ENCODE data around the gene TFPI.
"Not testable (repeated sequence)": the region's sequence is repeated elsewhere in the genome, so short reads cannot be mapped to it uniquely, and the experiment has no call there.

TFPI gene

GRCh38 chr2:187554704-187555082 is 458 bp upstream of the TFPI start:
- in situ Hi-C loops (cut with MboI; ENCODE audit: low sequenced_read_pairs): no loop called here

- in situ Hi-C loops (cut with MboI; ENCODE audit: low sequenced_read_pairs): no loop called here
Observed at GRCh38 chr2:187552828-187553681, 1.2 kb downstream of the TFPI start.

DNA sequence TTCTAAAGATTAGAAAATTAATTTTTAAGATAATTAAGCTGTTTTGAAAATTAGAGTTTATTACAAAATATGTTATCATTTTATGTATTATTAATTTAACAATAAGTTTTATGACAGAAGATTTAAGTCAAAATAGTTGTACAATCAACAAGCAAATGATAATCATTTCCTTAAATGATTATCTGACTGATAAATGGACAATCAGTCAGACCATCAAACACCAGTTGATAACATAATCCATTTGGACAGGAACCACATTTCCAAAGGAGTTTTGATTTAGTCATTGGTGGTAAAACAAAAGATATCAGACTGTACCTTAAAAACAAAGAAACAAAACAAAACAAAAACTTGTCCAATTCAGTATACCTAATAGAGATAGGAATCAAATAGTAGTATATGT is 1.9 kb downstream of the TFPI start:
- in situ Hi-C loops (cut with MboI; ENCODE audit: low sequenced_read_pairs): no loop called here

DNA sequence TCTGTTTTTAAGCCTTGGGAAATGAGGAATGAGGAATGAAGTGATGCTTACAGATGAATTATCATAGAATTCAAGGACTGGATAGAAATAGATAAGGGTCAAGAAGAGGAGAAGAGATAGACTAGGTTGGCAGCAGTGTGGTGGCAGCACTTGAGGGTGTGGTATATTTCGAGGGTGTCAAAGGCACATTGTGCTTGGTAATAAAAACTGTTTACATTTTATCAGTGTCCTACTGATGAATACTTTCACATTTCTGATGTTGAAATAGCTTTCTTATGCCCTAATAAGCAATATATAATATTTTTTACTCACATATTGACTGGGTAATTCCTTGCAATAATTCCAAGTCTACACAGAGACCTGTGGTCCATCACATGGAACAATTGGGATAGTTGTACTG is 3.4 kb downstream of the TFPI start:
- in situ Hi-C loops (cut with MboI; ENCODE audit: low sequenced_read_pairs): no loop called here

- in situ Hi-C loops (cut with MboI; ENCODE audit: low sequenced_read_pairs): no loop called here
Observed at GRCh38 chr2:187549951-187550555, 4.2 kb downstream of the TFPI start.

DNA sequence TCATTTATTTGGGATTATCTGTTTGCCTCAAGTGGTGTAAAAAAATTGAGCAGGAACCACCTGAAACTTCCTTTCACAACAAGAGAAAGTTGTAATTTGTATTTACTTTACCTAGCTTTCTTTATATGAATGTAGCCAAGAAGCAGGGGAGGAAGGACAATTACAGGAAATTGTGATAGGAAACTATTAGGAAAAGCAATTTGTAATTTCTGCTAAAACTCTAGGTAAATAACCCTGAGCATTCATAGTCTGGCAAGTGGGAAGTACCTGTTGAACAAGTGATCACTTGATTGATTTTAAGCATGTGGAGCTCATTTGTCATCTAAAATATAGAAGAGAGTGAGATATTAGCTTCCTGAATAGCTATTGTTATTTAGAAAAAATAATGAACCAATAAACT is 5.0 kb downstream of the TFPI start:
- in situ Hi-C loops (cut with MboI; ENCODE audit: low sequenced_read_pairs): no loop called here

GRCh38 chr2:187548656-187549055 is 5.6 kb downstream of the TFPI start:
- in situ Hi-C loops (cut with MboI; ENCODE audit: low sequenced_read_pairs): no loop called here

- in situ Hi-C loops (cut with MboI; ENCODE audit: low sequenced_read_pairs): no loop called here
Observed at GRCh38 chr2:187547353-187547979, 6.8 kb downstream of the TFPI start.

DNA sequence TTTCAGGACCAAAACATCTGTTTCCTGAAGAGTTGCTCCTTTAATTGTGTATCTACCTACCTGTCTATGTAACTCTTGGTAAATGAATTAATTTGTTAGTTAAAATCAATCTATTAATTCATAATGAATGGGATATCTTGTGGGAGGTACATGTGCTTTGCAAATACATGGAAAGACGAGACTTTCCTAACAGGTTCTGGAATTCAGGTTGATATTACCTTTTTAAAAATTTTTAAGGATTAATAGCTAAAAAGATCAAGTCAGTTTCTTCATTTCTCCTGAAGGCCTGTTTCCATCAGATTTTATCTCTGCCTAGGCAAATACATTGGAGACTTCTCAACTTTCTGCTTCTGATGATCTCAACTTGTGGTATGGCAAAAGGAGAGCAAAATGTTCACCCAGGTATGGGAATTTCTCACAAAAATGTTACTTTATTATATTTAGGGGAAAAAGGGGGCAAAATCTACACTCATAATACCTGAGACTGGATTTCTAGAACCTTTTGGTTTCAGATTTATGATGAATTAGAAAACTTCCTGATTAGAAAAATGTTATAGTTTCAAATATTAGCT is 7.4 kb downstream of the TFPI start:
- in situ Hi-C loops (cut with MboI; ENCODE audit: low sequenced_read_pairs): no loop called here

- in situ Hi-C loops (cut with MboI; ENCODE audit: low sequenced_read_pairs): no loop called here
Observed at GRCh38 chr2:187545238-187545751, 8.9 kb downstream of the TFPI start.

DNA sequence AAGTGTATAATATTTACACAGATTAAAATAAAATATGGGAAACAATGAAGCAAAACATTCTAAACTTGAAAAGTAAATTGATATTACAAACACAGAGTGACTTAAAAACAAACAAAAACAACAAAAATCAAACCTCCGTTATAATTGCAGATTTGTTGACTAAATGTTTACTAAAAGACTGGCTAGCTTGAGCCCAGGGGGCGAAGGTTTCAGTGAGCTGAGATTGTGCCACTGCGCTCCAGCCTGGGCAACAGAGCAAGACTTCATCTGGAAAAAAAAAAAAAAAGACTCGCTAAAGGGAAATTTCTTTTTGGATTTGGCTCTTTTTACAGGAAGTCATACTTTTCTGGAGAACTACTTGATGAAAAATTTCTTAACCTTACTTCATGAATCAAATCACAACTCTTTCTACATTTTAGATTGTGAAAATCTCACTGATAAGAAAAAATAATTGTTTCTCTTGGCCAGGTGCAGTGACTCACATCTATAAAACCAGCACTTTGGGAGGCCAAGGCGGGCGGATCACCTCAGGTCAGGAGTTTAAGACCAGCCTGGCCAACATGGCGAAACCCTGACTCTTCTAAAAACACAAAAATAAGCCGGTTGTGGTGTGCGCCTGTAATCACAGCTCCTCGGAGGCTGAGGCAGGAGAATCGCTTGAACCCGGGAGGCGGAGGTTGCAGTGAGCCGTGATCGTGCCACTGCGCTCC is 9.7 kb downstream of the TFPI start:
- in situ Hi-C loops (cut with MboI; ENCODE audit: low sequenced_read_pairs): no loop called here

- in situ Hi-C loops (cut with MboI; ENCODE audit: low sequenced_read_pairs): no loop called here
Observed at GRCh38 chr2:187543488-187543887, 10.7 kb downstream of the TFPI start.

GRCh38 chr2:187542123-187542522 is 12.1 kb downstream of the TFPI start:
- in situ Hi-C loops (cut with MboI; ENCODE audit: low sequenced_read_pairs): no loop called here

DNA sequence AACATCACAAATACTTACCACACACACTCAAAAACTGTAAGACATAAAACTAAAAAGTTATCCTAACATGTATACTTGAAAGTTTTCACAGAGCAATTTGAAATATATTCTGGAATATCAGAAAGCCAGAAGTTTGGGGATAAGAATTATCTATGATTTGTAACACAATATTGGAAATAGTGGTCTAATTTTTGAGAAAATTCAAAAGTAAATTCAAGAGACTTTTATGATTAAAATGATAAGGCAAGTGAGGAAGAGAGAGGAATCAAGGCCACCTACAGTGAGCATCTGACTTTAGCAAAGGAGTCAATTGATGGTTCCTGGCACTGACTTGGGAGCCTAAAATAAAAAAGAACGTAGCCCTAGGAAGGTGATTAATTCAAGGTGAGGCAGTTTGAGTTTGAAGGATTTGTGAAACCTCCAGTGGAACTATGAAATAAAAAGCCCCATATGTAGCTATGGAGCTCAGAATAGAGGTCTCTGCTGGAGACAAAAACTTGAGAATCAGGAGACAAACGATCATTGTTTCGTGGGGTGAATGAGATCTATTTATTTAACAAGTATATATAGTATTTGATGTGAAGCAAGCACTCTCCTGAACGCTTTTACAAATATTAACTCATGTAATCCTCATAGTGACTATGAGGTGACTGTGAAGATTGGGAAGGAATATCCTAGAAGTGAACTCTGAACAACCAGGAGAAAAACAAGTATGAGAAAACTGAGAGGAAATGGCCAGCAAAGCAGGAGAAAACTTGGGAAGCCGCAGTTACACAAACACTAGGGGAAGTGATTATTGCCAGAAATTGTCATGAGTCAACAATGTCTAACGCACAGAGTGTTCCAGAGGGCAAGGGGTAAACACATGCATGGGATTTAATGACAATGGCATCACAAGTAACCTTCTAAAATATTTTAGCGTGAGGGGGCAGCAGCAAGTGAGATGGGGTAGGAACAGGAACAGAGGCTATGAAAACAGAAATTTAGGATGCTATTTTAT is 12.8 kb downstream of the TFPI start:
- in situ Hi-C loops (cut with MboI; ENCODE audit: low sequenced_read_pairs): no loop called here

- in situ Hi-C loops (cut with MboI; ENCODE audit: low sequenced_read_pairs): not testable (repeated sequence)
Observed at GRCh38 chr2:187538222-187538621, 16.0 kb downstream of the TFPI start.

GRCh38 chr2:187535381-187535780 is 18.9 kb downstream of the TFPI start:
- in situ Hi-C loops (cut with MboI; ENCODE audit: low sequenced_read_pairs): not testable (repeated sequence)

DNA sequence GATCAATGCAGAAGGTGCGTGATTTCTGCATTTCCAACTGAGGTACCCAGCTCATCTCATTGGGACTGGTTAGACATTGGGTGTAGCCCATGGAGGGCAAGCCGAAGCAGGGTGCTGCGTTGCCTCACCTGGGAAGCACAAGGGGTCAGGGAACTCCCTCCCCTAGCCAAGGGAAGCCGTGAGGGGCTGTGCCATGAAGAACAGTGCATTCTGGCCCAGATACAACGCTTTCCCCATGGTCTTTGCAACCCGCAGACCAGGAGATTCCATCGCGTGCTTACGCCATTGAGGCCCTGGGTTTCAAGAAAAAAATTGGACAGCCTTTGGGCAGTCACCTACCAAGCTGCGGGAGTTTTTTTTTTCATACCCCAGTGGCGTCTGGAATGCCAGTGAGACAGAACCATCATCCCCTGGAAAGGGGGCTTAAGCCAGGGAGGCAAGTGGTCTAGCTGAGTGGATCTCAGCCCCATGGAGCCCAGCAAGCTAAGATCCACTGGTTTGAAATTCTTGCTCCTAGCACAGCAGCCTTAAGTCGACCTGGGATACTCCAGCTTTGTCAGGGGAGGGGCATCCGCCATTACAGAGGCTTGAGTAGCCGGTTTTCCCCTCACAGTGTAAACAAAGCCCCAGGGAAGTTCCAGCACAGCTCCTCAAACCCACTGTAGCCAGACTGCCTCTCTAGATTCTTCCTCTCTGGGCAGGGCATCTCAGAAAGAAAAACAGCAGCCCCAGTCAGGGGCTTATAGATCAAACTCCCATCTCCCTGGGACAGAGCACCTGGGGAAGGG is 21.7 kb downstream of the TFPI start:
- in situ Hi-C loops (cut with MboI; ENCODE audit: low sequenced_read_pairs): no loop called here

- in situ Hi-C loops (cut with MboI; ENCODE audit: low sequenced_read_pairs): no loop called here
Observed at GRCh38 chr2:187529977-187530721, 24.1 kb downstream of the TFPI start.

All from HL-60/S4 treated with retinoic acid at 250 ng/mL for 4 days and 3 days (cell line).